OCI-M2 (cell line): Measurements from ENCODE around the gene TYW1B.
A peak's percentile ranks its signal among the peaks of the same experiment; 100 is the strongest.
"Not testable (repeated sequence)": the region's sequence is repeated elsewhere in the genome, so short reads cannot be mapped to it uniquely, and the experiment has no call there.

Experiments
- DNase-seq: peaks from one replicate; lab custom pipeline; 2025; ENCODE audit not compliant: unreplicated experiment; lab: John Stamatoyannopoulos, UW

TYW1B gene

GRCh38 chr7:72827839-72828591 is at the start of gene TYW1B:
Gene TYW1B, minus strand, starts transcription at chr7:72828200. Its CDS starts 125 bp downstream, at chr7:72828075.
- peak; percentile 73 for DNase-seq

- not testable (repeated sequence) for DNase-seq
Observed at GRCh38 chr7:72867591-72867990, 39.6 kb upstream of the TYW1B start.

- DNase-seq: not testable (repeated sequence)
Observed at GRCh38 chr7:72858846-72859400, 30.9 kb upstream of the TYW1B start.

- DNase-seq: not testable (repeated sequence)
Observed at GRCh38 chr7:72857925-72858324, 29.9 kb upstream of the TYW1B start.

GRCh38 chr7:72855261-72855660 is 27.3 kb upstream of the TYW1B start:
- DNase-seq: not testable (repeated sequence)

- DNase-seq: not testable (repeated sequence)
Observed at GRCh38 chr7:72852937-72853336, 24.9 kb upstream of the TYW1B start.

GRCh38 chr7:72850746-72851145 is 22.7 kb upstream of the TYW1B start:
- DNase-seq: not testable (repeated sequence)

GRCh38 chr7:72844146-72844545 is 16.1 kb upstream of the TYW1B start:
- DNase-seq: not testable (repeated sequence)

- DNase-seq: not testable (repeated sequence)
Observed at GRCh38 chr7:72843166-72843565, 15.2 kb upstream of the TYW1B start.

GRCh38 chr7:72840966-72841511 is 13.0 kb upstream of the TYW1B start:
- not testable (repeated sequence) for DNase-seq

GRCh38 chr7:72838315-72838714 is 10.3 kb upstream of the TYW1B start:
- DNase-seq: not testable (repeated sequence)

- not testable (repeated sequence) for DNase-seq
Observed at GRCh38 chr7:72837291-72837690, 9.3 kb upstream of the TYW1B start.

- not testable (repeated sequence) for DNase-seq
Observed at GRCh38 chr7:72830567-72830966, 2.6 kb upstream of the TYW1B start.

- not testable (repeated sequence) for DNase-seq
Observed at GRCh38 chr7:72829687-72830354, 1.8 kb upstream of the TYW1B start.

- DNase-seq: peak; percentile 88
Observed at GRCh38 chr7:72829291-72829686, 1.3 kb upstream of the TYW1B start.

- not testable (repeated sequence) for DNase-seq
Observed at GRCh38 chr7:72823765-72824732, 4.0 kb downstream of the TYW1B start.

- not testable (repeated sequence) for DNase-seq
Observed at GRCh38 chr7:72822497-72822896, 5.5 kb downstream of the TYW1B start.

- not testable (repeated sequence) for DNase-seq
Observed at GRCh38 chr7:72818663-72819361, 9.2 kb downstream of the TYW1B start.

- not testable (repeated sequence) for DNase-seq
Observed at GRCh38 chr7:72817661-72818060, 10.3 kb downstream of the TYW1B start.
